PFSK-1 (cell line): Measurements from ENCODE around the gene CNOT8.

Experiments used
- FOXP2 ChIP-seq: optimal IDR thresholded peaks from 2 replicates; pipeline ENCODE3; 2011; ENCODE audit warnings: borderline replicate concordance, control low read depth, inconsistent platforms; ENCODE audit not compliant: insufficient read depth; ENCODE audit errors: extremely low read length, extremely low read depth
- POLR2AphosphoS5 ChIP-seq: IDR thresholded peaks from 2 replicates; pipeline ENCODE4 v1.6.1; 2012; ENCODE audit warnings: low read depth, mild to moderate bottlenecking, control low read depth, low read length, moderate library complexity
- SIN3A ChIP-seq: IDR thresholded peaks from 2 replicates; pipeline ENCODE4 v1.6.1; 2012; ENCODE audit warnings: mild to moderate bottlenecking, low read length, moderate library complexity, borderline replicate concordance; ENCODE audit not compliant: insufficient read depth
- TAF1 ChIP-seq: IDR thresholded peaks from 2 replicates; pipeline ENCODE4 v1.6.1; 2012; ENCODE audit warnings: low read length, control low read depth, borderline replicate concordance; ENCODE audit not compliant: insufficient read depth
- TF ChIP-seq, protein P1 (sequence below), 2 experiments: IDR thresholded peaks; 2 replicates each; pipeline versions ENCODE4 v1.6.1 to v1.8.0; 2011 to 2012; ENCODE audit warnings: low read depth in 2 of 2, low read length in 2 of 2, control low read depth in 1 of 2, inconsistent platforms in 1 of 2, mild to moderate bottlenecking in 1 of 2, moderate library complexity in 1 of 2; ENCODE audit not compliant: insufficient read depth in 1 of 2

Gene CNOT8

DNA sequence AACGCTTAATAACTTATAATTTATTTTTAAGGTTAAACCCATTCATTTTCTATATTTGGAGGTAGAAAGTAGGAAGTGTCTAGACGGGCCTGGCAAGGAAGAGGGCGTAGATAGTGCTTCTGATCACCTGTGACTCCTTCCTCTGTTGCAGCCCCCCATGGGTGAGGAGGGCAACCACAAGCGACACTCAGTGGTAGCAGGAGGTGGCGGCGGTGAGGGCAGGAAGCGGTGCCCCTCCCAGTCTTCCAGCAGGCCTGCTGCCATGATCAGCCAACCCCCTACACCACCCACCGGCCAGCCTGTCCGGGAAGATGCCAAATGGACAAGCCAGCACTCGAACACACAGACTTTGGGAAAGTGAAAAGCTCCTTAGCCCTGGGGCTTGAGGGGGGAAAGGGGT lies 44.7 kb upstream of the CNOT8 start:
- TF ChIP-seq TAF1 (no peak), FOXP2 (no peak), POLR2AphosphoS5 (no peak), SIN3A (no peak)
- TF ChIP-seq, protein P1, sequence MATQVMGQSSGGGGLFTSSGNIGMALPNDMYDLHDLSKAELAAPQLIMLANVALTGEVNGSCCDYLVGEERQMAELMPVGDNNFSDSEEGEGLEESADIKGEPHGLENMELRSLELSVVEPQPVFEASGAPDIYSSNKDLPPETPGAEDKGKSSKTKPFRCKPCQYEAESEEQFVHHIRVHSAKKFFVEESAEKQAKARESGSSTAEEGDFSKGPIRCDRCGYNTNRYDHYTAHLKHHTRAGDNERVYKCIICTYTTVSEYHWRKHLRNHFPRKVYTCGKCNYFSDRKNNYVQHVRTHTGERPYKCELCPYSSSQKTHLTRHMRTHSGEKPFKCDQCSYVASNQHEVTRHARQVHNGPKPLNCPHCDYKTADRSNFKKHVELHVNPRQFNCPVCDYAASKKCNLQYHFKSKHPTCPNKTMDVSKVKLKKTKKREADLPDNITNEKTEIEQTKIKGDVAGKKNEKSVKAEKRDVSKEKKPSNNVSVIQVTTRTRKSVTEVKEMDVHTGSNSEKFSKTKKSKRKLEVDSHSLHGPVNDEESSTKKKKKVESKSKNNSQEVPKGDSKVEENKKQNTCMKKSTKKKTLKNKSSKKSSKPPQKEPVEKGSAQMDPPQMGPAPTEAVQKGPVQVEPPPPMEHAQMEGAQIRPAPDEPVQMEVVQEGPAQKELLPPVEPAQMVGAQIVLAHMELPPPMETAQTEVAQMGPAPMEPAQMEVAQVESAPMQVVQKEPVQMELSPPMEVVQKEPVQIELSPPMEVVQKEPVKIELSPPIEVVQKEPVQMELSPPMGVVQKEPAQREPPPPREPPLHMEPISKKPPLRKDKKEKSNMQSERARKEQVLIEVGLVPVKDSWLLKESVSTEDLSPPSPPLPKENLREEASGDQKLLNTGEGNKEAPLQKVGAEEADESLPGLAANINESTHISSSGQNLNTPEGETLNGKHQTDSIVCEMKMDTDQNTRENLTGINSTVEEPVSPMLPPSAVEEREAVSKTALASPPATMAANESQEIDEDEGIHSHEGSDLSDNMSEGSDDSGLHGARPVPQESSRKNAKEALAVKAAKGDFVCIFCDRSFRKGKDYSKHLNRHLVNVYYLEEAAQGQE (IDR thresholded peaks at IDR 0.05; ENCODE audit: insufficient read depth in 1 of 2, low read depth in 2 of 2, low read length in 2 of 2), result no peak

DNA sequence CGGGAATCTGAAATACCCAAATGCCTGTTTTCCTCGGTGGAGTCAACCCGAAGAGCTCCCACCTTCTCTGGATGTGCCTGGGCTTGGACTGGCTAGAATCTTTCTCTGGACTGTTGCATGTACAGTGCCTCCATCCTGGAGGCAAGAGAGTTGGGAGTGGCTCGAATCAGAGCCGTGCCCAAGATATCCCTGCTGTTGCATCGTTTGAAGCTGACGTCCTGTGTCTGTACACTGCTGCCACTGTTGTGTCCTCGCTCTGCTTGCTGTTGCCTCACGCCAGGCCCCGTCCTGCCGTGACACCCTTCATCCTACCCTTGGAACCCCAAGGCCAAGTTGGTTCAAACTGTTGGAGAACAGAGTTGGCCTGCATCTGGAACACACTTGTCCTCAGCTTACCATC lies 43.4 kb upstream of the CNOT8 start:
- no peak for TF ChIP-seq TAF1

DNA sequence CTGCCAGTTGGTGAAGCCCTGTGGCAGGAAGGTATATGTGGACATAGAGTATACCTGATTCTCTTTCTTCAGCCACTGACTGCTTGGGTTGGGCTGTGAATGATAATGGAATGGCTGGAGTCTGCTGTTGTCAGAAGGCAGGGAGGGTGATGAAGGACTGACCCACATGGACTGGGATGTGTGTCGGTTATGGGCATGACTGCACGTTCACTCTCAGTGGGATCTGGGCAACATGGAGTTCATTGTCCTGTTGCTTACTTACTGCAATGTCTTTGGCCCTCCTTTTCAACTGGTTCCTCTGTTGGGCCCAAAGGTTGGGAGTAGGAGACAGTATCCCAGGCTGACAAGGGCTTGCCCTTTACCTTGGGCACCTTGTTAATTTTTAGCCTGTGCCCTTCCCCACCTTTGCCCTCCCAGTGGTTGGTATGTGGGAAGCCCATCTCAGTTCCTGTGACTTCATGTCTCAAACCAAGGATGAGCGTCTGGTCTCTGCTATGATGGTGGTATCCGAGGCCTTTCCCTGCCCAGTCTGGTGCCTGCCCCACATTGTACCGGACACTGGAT lies 42.7 kb upstream of the CNOT8 start:
- TF ChIP-seq TAF1 (no peak), FOXP2 (no peak), SIN3A (no peak), POLR2AphosphoS5 (no peak)
- TF ChIP-seq, protein P1 (IDR thresholded peaks at IDR 0.05; ENCODE audit: insufficient read depth in 1 of 2, low read depth in 2 of 2, low read length in 2 of 2), result no peak

DNA sequence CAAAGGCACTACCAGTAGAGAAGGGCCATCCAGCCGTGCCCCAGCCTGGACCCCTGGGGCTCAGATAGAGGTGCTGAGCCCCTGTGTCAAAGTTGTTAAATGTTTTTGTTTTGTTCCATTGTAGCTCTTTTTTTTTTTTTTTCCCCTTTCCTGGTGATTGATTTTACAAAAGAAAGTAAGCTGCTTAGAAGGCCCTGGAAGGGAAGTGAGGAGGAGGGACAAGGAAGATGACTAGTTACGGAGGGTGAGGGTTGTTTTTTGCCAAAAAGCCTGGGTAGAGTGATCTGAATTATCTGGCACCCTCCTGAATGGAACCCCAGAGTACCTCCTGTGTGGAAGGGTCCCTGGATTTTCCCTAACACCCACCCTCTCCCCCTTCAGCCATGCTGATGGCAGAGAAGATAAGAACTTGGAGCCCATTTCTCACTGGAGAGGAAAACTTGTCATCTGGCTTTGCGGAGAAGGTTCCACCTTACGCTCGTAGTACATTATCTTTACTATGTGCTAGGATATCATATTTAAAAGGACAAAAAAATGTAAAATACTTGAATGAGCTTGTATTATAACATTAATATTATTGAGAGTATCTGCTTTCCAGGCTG lies 41.4 kb upstream of the CNOT8 start:
- TF ChIP-seq POLR2AphosphoS5, result no peak
- TF ChIP-seq, protein P1 (IDR thresholded peaks at IDR 0.05; ENCODE audit: insufficient read depth in 1 of 2, low read depth in 2 of 2, low read length in 2 of 2), result no peak
- TF ChIP-seq TAF1, result no peak
- TF ChIP-seq SIN3A, result no peak
- TF ChIP-seq FOXP2, result no peak

DNA sequence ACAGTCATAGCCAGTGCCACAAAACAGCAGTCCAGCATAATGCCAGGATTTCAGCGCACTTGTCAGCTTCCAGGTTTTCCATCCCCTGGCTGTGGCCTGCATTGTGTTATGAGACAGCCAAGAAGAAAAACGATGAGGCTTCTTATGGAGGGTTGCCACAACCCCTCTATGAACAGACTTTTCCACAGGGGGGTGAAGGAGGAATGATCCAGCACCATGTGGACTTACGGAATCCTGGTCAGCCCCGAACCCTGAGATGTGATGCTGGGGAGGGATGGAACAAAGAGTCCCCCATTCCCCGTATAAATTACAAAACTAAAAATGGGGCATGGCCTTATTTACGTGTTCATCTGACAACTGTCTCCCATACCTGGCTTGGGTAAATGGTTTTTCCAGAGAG lies 40.6 kb upstream of the CNOT8 start:
- TF ChIP-seq POLR2AphosphoS5, result no peak; the same call in 1 of the 2 replicates
- no peak for TF ChIP-seq FOXP2
- TF ChIP-seq, protein P1 (IDR thresholded peaks at IDR 0.05; ENCODE audit: insufficient read depth in 1 of 2, low read depth in 2 of 2, low read length in 2 of 2), result no peak
- no peak for TF ChIP-seq TAF1
- no peak for TF ChIP-seq SIN3A
